Gastrocnemius medialis (tissue), 4 donors: ENCODE measurements around the gene GATA1.

Experiments
- CTCF ChIP-seq, 5 experiments: fragments of 450-650 bp in 3 of 5; fragments of 200-600 bp in 2 of 5; sonication (generic) in 2 of 5; IDR thresholded peaks in 4 of 5; conservative IDR thresholded peaks in 1 of 5; 1 replicate in 4 of 5; 2 replicates in 1 of 5; pipeline ENCODE4 v1.5.1; 2016 to 2019; ENCODE audit warnings: antibody characterized with exemption in 5 of 5, mild to moderate bottlenecking in 3 of 5, moderate library complexity in 3 of 5
- POLR2A ChIP-seq, 2 donors: fragments of 450-650 bp; IDR thresholded peaks; one replicate each; pipeline ENCODE4 v1.6.1; 2017; ENCODE audit warnings: antibody characterized with exemption in 2 of 2, mild to moderate bottlenecking in 2 of 2, moderate library complexity in 2 of 2

- no peak for TF ChIP-seq CTCF (IDR thresholded peaks at IDR 0.05 in 4 of 5, conservative IDR thresholded peaks at IDR 0.05 in 1 of 5)
- TF ChIP-seq POLR2A (IDR thresholded peaks at IDR 0.05): no peak
Measured at GRCh38 chrX:48831909-48832291, 45.5 kb downstream of the GATA1 start.
